ENCODE measurements around the gene ARMH4.

ARMH4 gene

GRCh38 chr14:58096731-58097130 lies 55.3 kb downstream of the ARMH4 start:
- DNase-seq = no peak

GRCh38 chr14:58091883-58092630 lies 60.0 kb downstream of the ARMH4 start:
- DNase-seq = no peak

DNA sequence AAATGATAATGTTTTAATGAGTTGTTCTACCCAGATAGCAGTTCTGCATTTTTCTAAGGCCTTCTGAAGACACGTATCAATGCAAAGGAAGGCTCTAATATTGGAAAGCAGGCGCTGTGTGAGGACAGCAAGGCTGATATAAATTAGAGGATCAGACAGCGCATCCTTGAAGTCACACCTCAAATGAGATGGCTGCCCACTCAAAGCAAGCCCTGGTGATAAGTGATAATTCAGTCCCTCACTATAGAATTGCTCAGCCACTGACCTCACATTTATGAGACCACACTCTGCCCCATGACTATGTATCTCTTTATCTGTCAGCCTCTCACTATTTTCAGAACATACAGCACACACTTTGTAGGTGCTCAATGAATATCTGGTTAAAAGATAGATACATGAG lies 62.4 kb downstream of the ARMH4 start:
- DNase-seq = no peak

GRCh38 chr14:58088961-58089360 lies 63.1 kb downstream of the ARMH4 start:
- no peak for DNase-seq

DNA sequence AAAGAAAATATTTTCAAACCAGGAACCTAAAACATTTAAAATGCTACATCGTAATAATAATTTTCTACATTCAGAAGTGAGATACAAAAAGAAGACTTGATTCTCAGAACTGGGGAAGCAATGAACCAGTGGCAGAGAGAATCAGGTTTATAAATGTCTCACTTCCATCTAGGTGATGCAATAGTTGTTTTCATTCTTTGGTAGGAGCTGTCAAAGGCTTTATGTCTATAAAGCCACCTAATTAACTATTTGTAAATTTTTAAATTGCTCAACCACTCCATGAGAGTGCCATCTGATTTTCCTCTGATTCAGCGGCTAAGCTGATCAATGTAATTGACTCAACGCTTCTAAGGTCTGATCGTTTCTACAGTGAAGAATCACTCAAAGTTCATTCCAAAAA lies 66.1 kb downstream of the ARMH4 start:
- DNase-seq = no peak

GRCh38 chr14:58082491-58083098 lies 69.4 kb downstream of the ARMH4 start:
- no peak for DNase-seq

- DNase-seq = no peak
Observed at GRCh38 chr14:58082011-58082410, 70.0 kb downstream of the ARMH4 start.

DNA sequence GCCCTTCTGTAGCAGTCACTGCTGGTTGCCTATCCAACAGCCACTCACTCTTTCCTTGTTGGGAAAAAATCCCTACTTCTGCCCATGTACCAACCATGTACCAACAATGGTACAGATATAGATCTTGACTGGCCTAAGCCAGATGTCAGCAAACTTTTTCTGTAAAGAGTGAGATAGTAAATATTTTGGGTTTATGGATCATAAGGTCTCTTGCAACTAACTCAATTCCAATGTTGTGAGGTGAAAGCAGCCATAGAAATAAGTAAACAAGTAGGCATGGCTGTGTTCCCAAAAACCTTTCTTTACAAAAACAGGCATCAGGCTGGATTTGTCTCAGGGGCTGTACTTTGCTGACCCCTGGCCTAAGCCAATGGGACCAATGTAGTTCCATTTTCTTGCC lies 73.5 kb downstream of the ARMH4 start:
- DNase-seq = no peak

- DNase-seq = no peak
Observed at GRCh38 chr14:58078068-58078467, 73.9 kb downstream of the ARMH4 start.

DNA sequence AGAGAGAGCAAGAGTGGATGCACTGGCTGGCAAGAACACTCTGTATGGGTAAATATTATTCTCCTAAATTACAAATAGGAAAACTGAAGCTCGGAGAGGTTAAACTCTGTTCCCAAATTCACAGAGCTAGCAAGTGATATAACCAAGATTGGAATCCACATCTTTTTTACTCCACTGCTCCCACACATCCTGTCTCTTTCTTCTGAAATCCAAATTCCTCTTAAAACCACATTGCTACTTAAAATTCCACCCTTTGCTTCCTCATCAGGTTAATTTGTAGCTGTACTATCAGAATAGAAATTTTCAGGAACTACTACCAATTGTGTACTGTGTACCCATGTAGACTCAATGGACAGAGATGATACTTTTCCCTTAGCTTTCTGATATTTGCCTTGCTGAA lies 74.4 kb downstream of the ARMH4 start:
- DNase-seq = no peak

DNA sequence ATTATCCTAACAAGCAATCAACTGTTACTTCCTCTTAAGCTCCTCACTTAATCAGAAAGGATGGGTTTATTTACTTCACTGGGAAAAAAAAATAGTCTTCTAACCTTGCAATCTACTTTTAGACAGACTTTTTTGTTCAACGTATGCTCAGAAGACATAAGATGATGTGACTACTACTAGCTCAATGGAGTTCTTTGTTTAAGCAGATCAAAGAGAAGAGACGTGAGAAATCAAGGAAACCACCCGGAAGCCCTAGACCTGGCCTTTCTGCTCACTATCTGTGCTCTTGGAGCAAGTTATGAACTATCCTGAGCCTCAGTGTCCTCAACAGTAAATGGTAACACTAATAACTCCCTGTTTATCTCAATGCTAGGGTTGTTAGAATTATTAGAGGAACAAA lies 78.5 kb downstream of the ARMH4 start:
- no peak for DNase-seq

GRCh38 chr14:58072288-58073071 lies 79.5 kb downstream of the ARMH4 start:
- no peak for DNase-seq

DNA sequence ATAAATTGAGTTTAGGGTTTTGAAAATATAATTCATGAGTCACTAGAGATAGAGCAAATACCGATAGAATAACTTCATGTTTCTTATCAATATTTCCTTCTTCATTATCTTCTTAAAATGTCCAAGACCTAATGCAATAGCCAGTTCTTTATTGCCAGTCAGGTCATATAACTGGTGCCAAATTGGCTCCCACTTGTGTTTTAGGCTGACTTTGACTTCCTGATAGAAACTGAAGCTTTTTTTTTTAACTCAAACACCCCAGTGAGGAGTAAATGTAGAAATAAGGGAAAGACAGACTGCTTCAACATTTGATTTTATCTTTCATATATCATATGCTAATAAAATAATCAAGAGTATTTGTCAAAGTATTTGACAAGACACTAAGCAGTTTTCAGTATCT lies 80.7 kb downstream of the ARMH4 start:
- no peak for DNase-seq

DNA sequence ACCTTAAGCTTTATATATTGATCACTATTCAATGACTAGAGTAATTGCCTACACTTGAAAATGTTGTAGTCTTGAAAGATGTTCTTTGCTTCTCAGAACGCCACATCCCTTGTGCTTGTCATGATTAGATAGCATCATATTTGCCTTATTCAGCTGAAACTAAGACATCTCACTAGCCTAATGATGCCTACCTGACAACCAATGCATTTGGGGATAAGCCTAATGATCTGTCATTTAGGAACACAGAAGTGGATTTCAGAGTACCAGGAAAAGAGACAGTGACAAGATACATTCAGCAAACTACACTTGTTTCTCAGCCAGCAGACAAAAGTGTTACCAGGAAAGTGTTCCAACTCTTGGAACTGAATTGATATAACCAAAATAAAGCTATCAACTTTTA lies 83.7 kb downstream of the ARMH4 start:
- no peak for DNase-seq

GRCh38 chr14:58066115-58066514 lies 85.9 kb downstream of the ARMH4 start:
- no peak for DNase-seq

DNA sequence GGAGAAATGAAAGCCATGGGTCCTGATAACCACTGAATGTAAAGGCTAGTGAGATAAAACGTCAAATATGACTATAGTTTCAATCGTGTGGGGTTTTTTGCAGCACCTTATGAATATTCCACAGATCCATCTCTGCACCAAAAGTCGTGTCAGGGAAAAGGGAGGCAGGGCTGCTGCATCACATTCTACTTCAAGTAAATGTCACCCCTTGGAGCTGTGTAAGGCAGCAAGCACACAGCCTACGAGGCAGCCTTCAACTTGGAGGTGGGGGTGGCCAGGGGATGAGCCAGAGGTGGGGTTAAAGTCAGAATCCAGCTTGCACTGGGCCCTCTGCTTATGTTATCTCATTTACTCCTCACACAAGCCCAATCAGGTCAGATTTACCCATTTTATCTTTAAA lies 90.4 kb downstream of the ARMH4 start:
- DNase-seq = no peak

DNA sequence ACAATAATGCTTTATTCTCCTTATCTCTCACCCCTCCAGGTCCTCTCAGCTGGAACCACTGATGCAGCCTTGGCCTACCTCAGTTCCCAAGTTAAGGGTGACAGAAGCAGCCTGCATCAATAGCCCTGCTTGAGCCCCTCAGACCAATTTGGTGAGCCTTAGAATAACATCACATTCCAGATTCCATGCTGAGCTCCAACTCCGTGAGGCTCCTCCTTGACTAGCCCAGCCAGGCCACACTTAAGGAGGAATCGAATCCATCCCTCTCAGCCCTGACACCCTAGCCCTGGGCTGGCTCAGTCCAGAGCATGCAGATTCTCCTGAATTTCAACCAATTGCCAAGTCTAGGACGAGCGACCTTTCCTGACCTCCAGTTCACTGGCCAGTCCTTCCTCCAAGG lies 91.1 kb downstream of the ARMH4 start:
- DNase-seq = no peak

DNA sequence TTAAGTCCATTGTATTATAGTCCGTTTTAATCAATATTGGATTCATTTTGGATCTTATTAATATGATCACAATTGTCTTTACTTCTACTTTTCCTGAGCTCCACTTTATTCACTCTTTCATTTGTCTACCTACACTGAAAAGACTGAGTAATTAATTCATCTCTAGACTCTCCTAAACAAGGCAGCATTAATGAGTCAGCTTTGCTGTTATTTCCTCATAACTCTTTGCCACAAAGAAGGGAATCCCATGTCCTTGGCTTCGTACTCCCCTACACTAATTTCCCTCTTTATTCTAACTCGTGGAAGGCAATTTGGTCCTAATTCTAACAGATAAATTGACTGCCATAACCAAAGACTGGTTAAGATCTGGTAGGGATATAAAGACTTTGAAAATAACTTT lies 91.9 kb downstream of the ARMH4 start:
- no peak for DNase-seq

- no peak for DNase-seq
Observed at GRCh38 chr14:58059126-58059525, 92.9 kb downstream of the ARMH4 start.

GRCh38 chr14:58055497-58056010 lies 96.5 kb downstream of the ARMH4 start:
- DNase-seq = no peak

GRCh38 chr14:58054100-58054499 lies 97.9 kb downstream of the ARMH4 start:
- no peak for DNase-seq

GRCh38 chr14:58048219-58048618 lies 103.8 kb downstream of the ARMH4 start:
- no peak for DNase-seq

GRCh38 chr14:58027904-58028303 lies 124.1 kb downstream of the ARMH4 start:
- DNase-seq = no peak

GRCh38 chr14:58026967-58027366 lies 125.0 kb downstream of the ARMH4 start:
- DNase-seq = no peak

Measured in effector CD8-positive, alpha-beta T cell (primary cell).